ENCODE measurements around the gene GLB1L2.
"Not testable (repeated sequence)": the region's sequence is repeated elsewhere in the genome, so short reads cannot be mapped to it uniquely, and the experiment has no call there.

The GLB1L2 gene

GRCh38 chr11:134331354-134332188, at the start of gene GLB1L2:
Gene GLB1L2 (plus strand): TSS chr11:134331988. CDS start chr11:134332062, 74 bp downstream.
- DNase-seq, result peak; percentile 54

GRCh38 chr11:134282121-134283045, 49.4 kb upstream of the GLB1L2 start:
- DNase-seq, result no peak

DNA sequence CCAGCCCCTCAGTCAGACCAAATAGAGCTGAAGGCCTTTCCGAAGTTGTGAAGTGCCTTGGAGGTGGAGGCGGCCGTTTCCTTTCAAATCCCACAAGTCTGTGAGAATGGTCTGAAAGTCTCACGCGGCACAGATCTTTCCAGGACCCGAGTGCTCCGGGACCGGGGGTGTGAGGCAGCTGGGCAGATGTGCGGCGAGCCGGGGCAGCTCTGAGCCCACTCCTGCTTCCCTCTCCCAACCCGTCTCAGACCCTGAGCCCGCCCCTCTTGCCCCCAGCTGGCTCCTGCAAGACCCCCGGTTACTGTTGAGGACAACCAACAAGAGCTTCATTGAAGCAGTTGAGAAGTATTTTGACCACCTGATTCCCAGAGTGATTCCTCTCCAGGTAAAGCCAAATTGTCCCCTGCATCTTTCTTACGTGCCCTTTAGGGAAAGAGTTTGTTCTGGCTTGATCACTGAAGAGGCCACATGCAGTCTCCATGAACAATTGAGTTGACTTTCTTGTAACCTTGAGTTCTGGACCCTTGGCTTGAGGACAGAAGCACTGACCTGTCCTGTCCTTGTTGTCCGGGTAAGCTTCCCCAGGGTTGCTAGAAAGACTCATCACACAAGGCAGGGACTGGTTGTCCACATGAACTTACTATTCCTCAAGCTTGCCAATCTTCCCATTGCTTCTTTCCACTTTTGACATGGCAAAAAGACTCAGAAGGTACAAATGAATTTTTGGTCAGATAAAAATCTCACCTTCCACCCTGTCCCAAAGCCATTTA, 48.1 kb upstream of the GLB1L2 start:
- no peak for DNase-seq

GRCh38 chr11:134284349-134284748, 47.4 kb upstream of the GLB1L2 start:
- DNase-seq, result not testable (repeated sequence)

DNA sequence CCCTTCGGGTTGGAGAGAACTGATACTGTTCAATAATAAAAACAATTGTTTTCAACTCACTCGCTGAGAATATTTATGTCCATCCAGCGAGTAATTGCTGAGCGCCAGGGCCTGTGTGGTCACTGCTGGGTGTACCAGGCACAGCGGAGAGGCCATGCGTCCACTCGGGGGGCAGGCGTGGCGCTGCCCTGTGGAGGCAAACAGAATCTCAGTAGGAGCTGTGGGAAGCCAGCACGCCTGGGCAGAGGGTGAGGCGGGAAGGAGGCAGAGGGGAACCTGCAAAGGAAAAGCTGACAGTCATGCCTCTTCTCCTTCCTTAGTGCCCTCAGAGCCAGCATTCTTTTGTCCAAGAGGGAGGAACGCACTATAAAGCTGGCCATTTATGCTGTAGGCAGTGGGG, 44.2 kb upstream of the GLB1L2 start:
- no peak for DNase-seq

- DNase-seq, result no peak
These were observed 43.3 kb upstream of the GLB1L2 start for GRCh38 chr11:134288486-134288885.

DNA sequence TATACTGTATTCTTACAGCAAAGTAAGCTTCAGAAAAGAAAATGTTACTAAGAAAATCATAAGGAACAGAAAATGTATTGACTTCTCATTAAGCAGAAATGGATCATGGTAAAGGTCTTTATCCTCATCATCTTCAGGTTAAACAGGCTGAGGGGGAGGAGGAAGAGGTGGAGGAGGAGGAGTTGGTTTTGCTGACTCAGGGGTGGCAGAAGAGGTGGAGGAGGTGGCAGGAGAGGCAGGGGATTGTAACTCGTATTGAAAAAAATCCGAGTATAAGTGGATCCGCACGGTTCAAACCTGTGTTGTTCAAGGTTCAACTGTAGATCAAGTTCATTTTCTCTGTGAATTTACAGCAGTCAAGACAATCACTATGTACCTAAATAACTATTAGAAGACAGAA, 42.6 kb upstream of the GLB1L2 start:
- DNase-seq, result no peak

GRCh38 chr11:134289789-134290188, 42.0 kb upstream of the GLB1L2 start:
- DNase-seq, result no peak

DNA sequence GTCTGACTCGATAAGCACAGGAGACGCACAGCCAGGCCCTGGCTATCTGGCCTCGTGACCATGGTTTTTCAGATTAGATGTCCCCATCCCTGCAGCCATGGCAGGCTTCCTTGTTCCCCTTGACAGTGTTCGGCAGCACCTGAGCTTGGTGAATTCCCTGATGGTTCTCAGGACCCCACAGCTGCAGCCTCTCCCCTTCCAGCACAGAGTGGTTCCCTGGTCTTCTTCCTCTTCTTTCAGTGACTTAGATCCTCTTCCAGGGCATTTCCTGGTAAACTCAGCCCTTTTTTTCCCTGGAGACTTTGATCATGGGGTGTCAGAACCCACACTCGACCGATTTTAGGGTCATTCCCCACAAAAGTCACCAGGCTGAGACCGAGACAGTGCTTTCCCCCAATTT, 41.1 kb upstream of the GLB1L2 start:
- DNase-seq, result no peak

- no peak for DNase-seq
These were observed 40.6 kb upstream of the GLB1L2 start for GRCh38 chr11:134291196-134291595.

- no peak for DNase-seq
These were observed 39.1 kb upstream of the GLB1L2 start for GRCh38 chr11:134292661-134293060.

GRCh38 chr11:134293119-134294113, 38.4 kb upstream of the GLB1L2 start:
- no peak for DNase-seq

DNA sequence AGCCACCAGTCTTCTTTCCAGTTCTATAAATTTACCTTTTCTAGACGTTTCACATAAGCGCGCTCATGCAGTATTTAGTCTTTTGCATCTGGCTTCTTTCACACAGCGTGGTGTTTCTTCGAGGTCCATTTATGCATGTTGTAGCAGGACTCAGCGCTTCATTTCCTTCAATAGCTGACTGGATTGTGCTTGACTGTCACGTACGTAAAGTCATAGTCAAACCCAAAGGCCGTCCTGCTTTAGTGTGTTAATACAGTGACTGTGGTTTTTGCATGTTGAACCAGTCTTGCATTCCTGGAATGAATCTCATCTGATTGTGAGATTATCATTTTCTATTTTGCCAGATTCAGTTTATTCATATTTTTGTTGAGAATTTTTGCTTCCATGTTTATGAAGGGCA, 37.1 kb upstream of the GLB1L2 start:
- DNase-seq, result no peak

- no peak for DNase-seq
These were observed 19.6 kb upstream of the GLB1L2 start for GRCh38 chr11:134312223-134312622.

DNA sequence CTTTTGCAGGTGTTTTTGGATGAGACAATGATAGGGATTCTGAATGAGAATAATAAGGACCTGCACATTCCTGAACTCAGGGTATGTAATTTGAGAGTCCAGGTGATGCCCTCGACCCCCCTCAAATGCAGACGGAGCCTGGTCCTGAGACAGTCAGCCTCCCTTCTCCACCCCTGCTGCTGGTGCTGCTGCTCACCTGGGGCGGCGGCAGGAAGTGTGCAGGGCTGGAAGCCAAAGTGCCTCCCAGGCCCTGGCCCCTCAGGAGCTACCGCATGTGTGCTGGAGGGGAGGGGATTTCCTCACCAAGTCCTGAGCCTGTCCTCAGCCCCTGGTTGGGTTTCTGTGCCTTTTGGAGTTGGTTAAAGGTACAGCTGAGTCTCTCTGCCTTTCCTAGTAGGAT, 19.0 kb upstream of the GLB1L2 start:
- DNase-seq, result no peak

- DNase-seq, result no peak
These were observed 18.4 kb upstream of the GLB1L2 start for GRCh38 chr11:134313379-134313778.

- no peak for DNase-seq
These were observed 17.8 kb upstream of the GLB1L2 start for GRCh38 chr11:134313821-134314607.

GRCh38 chr11:134317103-134317502, 14.7 kb upstream of the GLB1L2 start:
- no peak for DNase-seq

GRCh38 chr11:134321373-134321772, 10.4 kb upstream of the GLB1L2 start:
- DNase-seq, result not testable (repeated sequence)

GRCh38 chr11:134322553-134322952, 9.2 kb upstream of the GLB1L2 start:
- no peak for DNase-seq

DNA sequence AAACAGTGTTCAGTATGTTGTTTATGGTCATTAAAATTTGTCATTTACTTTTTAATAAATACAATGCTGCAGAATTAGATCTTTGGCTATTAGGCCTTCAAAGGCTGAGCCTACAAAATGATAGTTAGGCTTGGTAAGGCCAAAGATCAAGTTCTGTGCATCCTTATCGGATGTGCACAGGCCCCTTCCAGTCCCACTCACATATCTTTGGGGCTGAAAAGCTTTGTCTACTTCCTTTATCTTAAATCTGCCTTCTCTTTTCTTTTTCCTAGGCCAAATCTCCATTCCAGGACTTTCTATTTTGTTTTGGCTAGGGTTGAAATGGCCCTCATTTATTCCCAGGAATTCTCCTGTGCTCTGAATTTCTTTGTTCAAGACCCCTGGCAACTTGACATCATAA, 3.4 kb upstream of the GLB1L2 start:
- no peak for DNase-seq

All from NCI-H2107 (cell line).